Measurements from ENCODE around the gene DZIP1.

DNA sequence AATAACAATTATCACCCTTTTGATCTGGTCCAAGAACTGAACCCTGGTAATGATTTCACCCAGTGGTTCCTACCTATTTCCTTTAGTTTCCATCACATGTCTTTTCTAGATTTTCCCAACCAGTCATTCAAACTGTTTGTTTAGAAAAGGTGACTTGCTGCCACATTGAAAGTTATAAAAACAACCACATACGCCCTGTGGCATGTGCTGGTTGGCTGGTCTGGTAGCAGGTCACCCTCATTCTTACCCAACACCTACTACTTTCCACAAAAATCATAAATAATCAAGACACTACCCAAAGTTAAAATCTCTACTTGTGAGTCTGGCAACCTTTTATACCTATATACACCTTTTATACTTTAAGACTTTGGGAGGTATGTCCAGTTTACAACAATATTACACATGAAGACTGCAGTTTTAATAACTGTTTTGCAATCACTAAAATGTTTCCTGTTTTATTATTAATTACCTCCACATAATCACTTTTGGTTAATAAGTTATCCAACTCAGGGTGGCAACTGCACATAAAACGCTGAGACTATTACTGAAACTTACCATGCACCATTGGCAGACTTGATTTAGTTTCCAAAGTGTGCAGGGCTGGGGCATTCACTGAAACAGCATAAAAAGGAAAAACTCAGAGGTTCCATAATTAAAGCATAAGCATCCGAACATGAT is 38.9 kb downstream of the DZIP1 start:
- TF ChIP-seq, protein P1, sequence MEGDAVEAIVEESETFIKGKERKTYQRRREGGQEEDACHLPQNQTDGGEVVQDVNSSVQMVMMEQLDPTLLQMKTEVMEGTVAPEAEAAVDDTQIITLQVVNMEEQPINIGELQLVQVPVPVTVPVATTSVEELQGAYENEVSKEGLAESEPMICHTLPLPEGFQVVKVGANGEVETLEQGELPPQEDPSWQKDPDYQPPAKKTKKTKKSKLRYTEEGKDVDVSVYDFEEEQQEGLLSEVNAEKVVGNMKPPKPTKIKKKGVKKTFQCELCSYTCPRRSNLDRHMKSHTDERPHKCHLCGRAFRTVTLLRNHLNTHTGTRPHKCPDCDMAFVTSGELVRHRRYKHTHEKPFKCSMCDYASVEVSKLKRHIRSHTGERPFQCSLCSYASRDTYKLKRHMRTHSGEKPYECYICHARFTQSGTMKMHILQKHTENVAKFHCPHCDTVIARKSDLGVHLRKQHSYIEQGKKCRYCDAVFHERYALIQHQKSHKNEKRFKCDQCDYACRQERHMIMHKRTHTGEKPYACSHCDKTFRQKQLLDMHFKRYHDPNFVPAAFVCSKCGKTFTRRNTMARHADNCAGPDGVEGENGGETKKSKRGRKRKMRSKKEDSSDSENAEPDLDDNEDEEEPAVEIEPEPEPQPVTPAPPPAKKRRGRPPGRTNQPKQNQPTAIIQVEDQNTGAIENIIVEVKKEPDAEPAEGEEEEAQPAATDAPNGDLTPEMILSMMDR (IDR thresholded peaks at IDR 0.05), result no peak
- no peak for TF ChIP-seq CREM (CRISPR knock-in tag; IDR thresholded peaks at IDR 0.05)
- no peak for TF ChIP-seq ZNF121 (CRISPR knock-in tag; IDR thresholded peaks at IDR 0.05)
- TF ChIP-seq GABPB1 (CRISPR knock-in tag; IDR thresholded peaks at IDR 0.05), result no peak
- no peak for TF ChIP-seq NR1H2 (CRISPR knock-in tag; IDR thresholded peaks at IDR 0.05)
- TF ChIP-seq, protein P2, sequence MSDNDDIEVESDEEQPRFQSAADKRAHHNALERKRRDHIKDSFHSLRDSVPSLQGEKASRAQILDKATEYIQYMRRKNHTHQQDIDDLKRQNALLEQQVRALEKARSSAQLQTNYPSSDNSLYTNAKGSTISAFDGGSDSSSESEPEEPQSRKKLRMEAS (CRISPR knock-in tag; IDR thresholded peaks at IDR 0.05), result no peak
- TF ChIP-seq, protein P3, sequence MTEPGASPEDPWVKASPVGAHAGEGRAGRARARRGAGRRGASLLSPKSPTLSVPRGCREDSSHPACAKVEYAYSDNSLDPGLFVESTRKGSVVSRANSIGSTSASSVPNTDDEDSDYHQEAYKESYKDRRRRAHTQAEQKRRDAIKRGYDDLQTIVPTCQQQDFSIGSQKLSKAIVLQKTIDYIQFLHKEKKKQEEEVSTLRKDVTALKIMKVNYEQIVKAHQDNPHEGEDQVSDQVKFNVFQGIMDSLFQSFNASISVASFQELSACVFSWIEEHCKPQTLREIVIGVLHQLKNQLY (CRISPR knock-in tag; IDR thresholded peaks at IDR 0.05), result no peak
- TF ChIP-seq, protein P4, sequence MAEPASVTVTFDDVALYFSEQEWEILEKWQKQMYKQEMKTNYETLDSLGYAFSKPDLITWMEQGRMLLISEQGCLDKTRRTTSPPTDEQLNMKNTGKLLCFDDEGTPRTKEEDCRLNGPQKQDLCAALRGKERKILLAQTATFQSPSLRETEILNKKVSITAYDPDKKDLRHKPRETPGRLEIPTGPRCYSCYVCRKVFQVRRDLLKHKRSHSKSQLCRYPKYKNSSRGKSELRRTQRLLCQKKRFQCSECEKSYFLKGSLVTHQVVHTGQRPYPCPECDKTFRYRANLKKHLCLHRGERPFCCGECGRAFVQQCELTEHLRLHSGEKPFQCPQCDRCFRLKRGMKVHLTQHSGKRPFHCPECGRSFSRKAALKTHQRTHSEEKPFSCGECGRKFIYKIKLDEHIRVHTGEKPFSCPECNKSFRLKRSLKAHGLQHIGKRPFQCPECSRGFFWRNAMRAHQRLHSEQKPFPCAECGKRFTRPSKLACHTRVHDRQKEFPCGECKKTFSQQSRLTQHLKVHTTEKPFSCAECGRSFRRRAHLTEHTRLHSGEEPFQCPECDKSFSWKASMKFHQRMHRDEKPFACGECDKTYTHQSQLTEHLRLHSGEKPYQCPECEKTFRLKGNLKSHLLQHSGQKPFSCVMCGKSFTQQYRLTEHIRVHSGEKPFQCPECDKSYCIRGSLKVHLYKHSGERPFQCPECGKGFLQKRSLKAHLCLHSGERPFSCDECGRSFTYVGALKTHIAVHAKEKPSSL (CRISPR knock-in tag; conservative IDR thresholded peaks at IDR 0.05), result no peak
- TF ChIP-seq SP1 (CRISPR knock-in tag; conservative IDR thresholded peaks at IDR 0.05), result no peak
